Stromal cell of bone marrow (primary cell): ENCODE data around the gene ZNRD2.
"Not testable (repeated sequence)": the region's sequence is repeated elsewhere in the genome, so short reads cannot be mapped to it uniquely, and the experiment has no call there.

ENCODE experiments used
- DNase-seq: peaks from one replicate; pipeline ENCODE4 v3.0.0-alpha.2; 2012; ENCODE audit warnings: low read depth

The ZNRD2 gene

GRCh38 chr11:65555693-65556231, 14.5 kb upstream of the ZNRD2 start:
- peak; percentile 87 for DNase-seq

- no peak for DNase-seq
Observed at GRCh38 chr11:65556470-65557279, 13.6 kb upstream of the ZNRD2 start.

GRCh38 chr11:65557280-65558001, 12.8 kb upstream of the ZNRD2 start:
- no peak for DNase-seq

- DNase-seq, result peak; percentile 82
Observed at GRCh38 chr11:65558002-65558929, 12.0 kb upstream of the ZNRD2 start, which contains the start of gene LTBP3. TSS of gene LTBP3 (minus strand) at chr11:65558359. CDS start at chr11:65557959, 400 bp downstream.

GRCh38 chr11:65558930-65559509, 11.3 kb upstream of the ZNRD2 start:
- DNase-seq, result no peak

GRCh38 chr11:65559535-65559934, 10.7 kb upstream of the ZNRD2 start:
- no peak for DNase-seq

- DNase-seq, result no peak
Observed at GRCh38 chr11:65559951-65560537, 10.2 kb upstream of the ZNRD2 start.

- DNase-seq, result no peak
Observed at GRCh38 chr11:65560555-65561418, 9.5 kb upstream of the ZNRD2 start.

- DNase-seq, result no peak
Observed at GRCh38 chr11:65562020-65562419, 8.3 kb upstream of the ZNRD2 start.

- DNase-seq, result no peak
Observed at GRCh38 chr11:65562788-65563187, 7.5 kb upstream of the ZNRD2 start.

GRCh38 chr11:65563601-65564000, 6.7 kb upstream of the ZNRD2 start:
- DNase-seq, result no peak

- not testable (repeated sequence) for DNase-seq
Observed at GRCh38 chr11:65564879-65565559, 5.3 kb upstream of the ZNRD2 start.

GRCh38 chr11:65565624-65566453, 4.4 kb upstream of the ZNRD2 start:
- DNase-seq, result no peak

GRCh38 chr11:65569164-65569972, 909 bp upstream of the ZNRD2 start:
- no peak for DNase-seq

GRCh38 chr11:65571420-65571819, 1.1 kb downstream of the ZNRD2 start:
- DNase-seq, result no peak

- no peak for DNase-seq
Observed at GRCh38 chr11:65571940-65572339, 1.7 kb downstream of the ZNRD2 start.

- DNase-seq, result peak; percentile 78
Observed at GRCh38 chr11:65572356-65573051, 2.2 kb downstream of the ZNRD2 start, which contains the start of gene FAM89B. TSS of gene FAM89B (plus strand) at chr11:65572538. CDS start at chr11:65572670, 132 bp downstream.
